Upper lobe of left lung (tissue), 6 donors: ENCODE data around the gene PLXNB3. TPM values are rescaled to one million over a fixed set of nuclear protein-coding genes. Genes with fewer than 3 reads are reported as not detected.

Source experiments
- ATAC-seq, 2 donors: fragments of 200-7000 bp; cut with Tn5 transposase; one replicate each; pipeline ENCODE4 v1.9.1; 2022; ENCODE audit warnings: mild to moderate bottlenecking in 2 of 2, moderate library complexity in 2 of 2; ENCODE audit not compliant: low FRiP score in 2 of 2
- DNase-seq, 2 donors: peaks; one replicate each; pipeline ENCODE4 v3.0.0-alpha.2; 2019 to 2020
- H3K27ac ChIP-seq, 4 donors: fragments of 200-600 bp; sonication (generic); one replicate each; pipeline ENCODE4 v1.5.1; 2016 to 2019
- H3K27me3 ChIP-seq, 4 donors: fragments of 200-600 bp; sonication (generic); one replicate each; pipeline ENCODE4 v1.5.1; 2017 to 2019
- H3K36me3 ChIP-seq, 4 donors: fragments of 200-600 bp; sonication (generic); one replicate each; pipeline ENCODE4 v1.5.1; 2016 to 2019
- H3K4me1 ChIP-seq, 4 donors: fragments of 200-600 bp; sonication (generic); one replicate each; pipeline ENCODE4 v1.5.1; 2018 to 2019
- H3K4me3 ChIP-seq, 4 donors: fragments of 200-600 bp; sonication (generic); one replicate each; pipeline ENCODE4 v1.5.1; 2017 to 2019; ENCODE audit warnings: mild to moderate bottlenecking in 2 of 4, moderate library complexity in 1 of 4
- H3K9me3 ChIP-seq, 4 donors: fragments of 200-600 bp; sonication (generic); one replicate each; pipeline ENCODE4 v1.5.1; 2018 to 2019
- EP300 ChIP-seq, 4 donors: sonication (generic); formaldehyde crosslinking; IDR thresholded peaks; one replicate each; pipeline ENCODE4 v1.5.1; 2017; ENCODE audit warnings: antibody characterized with exemption in 4 of 4, control low read depth in 2 of 4
- POLR2A ChIP-seq, 4 donors: fragments of 450-650 bp; IDR thresholded peaks; one replicate each; pipeline ENCODE4 v1.5.1; 2016 to 2017; ENCODE audit warnings: antibody characterized with exemption in 4 of 4, mild to moderate bottlenecking in 2 of 4
- POLR2AphosphoS5 ChIP-seq, 2 donors: sonication (generic); formaldehyde crosslinking; IDR thresholded peaks; one replicate each; pipeline ENCODE4 v1.5.1; 2017; ENCODE audit warnings: antibody characterized with exemption in 2 of 2
- WGBS, 2 donors: methylation state at CpG; one replicate each; pipeline ENCODE4 v1.1.5; 2017 to 2018; 5-methylcytosine and 5-hydroxymethylcytosine counted together
- total RNA-seq, 6 donors: library from RNA; depleted of rRNA in 4 of 6; stranded (reverse); fragments of >200 nt in 4 of 6; gene quantifications; one replicate each; pipeline versions ENCODE4 v1.1.0 to v1.2.1, GENCODE V29; 2016 to 2021
- TF ChIP-seq, protein P1 (sequence below), 6 experiments: fragments of 450-650 bp in 4 of 6; fragments of 200-600 bp in 2 of 6; sonication (generic) in 2 of 6; IDR thresholded peaks; one replicate each; pipeline ENCODE4 v1.5.1; 2016 to 2019; ENCODE audit warnings: antibody characterized with exemption in 6 of 6
- donor health status: DM: no; HTN: no; CAD: no; lungs with moderate emphysema.
- donor health status: DM: no; HTN: yes; CAD: no; lungs with severe emphysema.

Gene PLXNB3
- total RNA-seq, 6 donors from 2014 or later, result 1.3 to 21.0 (median 2.9) TPM

- Histone ChIP-seq H3K27ac (no peak overlapping the region), H3K4me3 (no peak overlapping the region), H3K36me3 (peaks cover 0 to 4% (median under 1%) of the 10 kb centered on the region in 4 donors), H3K27me3 (peaks cover 0 to 5% (median 0%) of the 10 kb centered on the region in 4 donors), H3K4me1 (no peaks in the 10 kb centered on the region), H3K9me3 (peaks cover 0 to 13% (median 0%) of the 10 kb centered on the region in 4 donors)
- TF ChIP-seq POLR2AphosphoS5 (IDR thresholded peaks at IDR 0.05) (no peak), POLR2A (IDR thresholded peaks at IDR 0.05) (no peak), EP300 (IDR thresholded peaks at IDR 0.05) (no peak)
- TF ChIP-seq, protein P1, sequence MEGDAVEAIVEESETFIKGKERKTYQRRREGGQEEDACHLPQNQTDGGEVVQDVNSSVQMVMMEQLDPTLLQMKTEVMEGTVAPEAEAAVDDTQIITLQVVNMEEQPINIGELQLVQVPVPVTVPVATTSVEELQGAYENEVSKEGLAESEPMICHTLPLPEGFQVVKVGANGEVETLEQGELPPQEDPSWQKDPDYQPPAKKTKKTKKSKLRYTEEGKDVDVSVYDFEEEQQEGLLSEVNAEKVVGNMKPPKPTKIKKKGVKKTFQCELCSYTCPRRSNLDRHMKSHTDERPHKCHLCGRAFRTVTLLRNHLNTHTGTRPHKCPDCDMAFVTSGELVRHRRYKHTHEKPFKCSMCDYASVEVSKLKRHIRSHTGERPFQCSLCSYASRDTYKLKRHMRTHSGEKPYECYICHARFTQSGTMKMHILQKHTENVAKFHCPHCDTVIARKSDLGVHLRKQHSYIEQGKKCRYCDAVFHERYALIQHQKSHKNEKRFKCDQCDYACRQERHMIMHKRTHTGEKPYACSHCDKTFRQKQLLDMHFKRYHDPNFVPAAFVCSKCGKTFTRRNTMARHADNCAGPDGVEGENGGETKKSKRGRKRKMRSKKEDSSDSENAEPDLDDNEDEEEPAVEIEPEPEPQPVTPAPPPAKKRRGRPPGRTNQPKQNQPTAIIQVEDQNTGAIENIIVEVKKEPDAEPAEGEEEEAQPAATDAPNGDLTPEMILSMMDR (IDR thresholded peaks at IDR 0.05), result no peak
- DNase-seq (no peak), ATAC-seq (no peak)
- WGBS, 2 donors, result 93% methylated on average over 34 of the region's 34 CpGs; no CpG with 5 or more reads in 1 of the 2 donors
These were observed 40.1 kb downstream of the PLXNB3 start for GRCh38 chrX:153804100-153804595.

- DNase-seq, result peak in 1 of 2 donors; percentile 44
- Histone ChIP-seq H3K27ac (no peak overlapping the region), H3K4me3 (no peak overlapping the region), H3K36me3 (no peaks in the 10 kb centered on the region), H3K9me3 (peaks cover 0 to 13% (median 0%) of the 10 kb centered on the region in 4 donors), H3K4me1 (no peaks in the 10 kb centered on the region), H3K27me3 (peaks cover 0 to 5% (median 0%) of the 10 kb centered on the region in 4 donors)
- ATAC-seq, result no peak
- WGBS, 2 donors, result 93% methylated on average over 18 of the region's 25 CpGs; no CpG with 5 or more reads in 1 of the 2 donors
- TF ChIP-seq EP300 (IDR thresholded peaks at IDR 0.05) (no peak), POLR2AphosphoS5 (IDR thresholded peaks at IDR 0.05) (no peak), POLR2A (IDR thresholded peaks at IDR 0.05) (no peak)
- TF ChIP-seq, protein P1 (IDR thresholded peaks at IDR 0.05), result no peak
These were observed 40.6 kb downstream of the PLXNB3 start for GRCh38 chrX:153804621-153805020.

- no peak for DNase-seq
- 81 to 96% methylated on average over 4 to 13 of the region's 13 CpGs for whole genome bisulfite sequencing, 2 donors
- Histone ChIP-seq H3K4me1 (no peaks in the 10 kb centered on the region), H3K4me3 (no peak overlapping the region), H3K27ac (no peak overlapping the region), H3K27me3 (peaks cover 0 to 7% (median 0%) of the 10 kb centered on the region in 4 donors), H3K36me3 (no peaks in the 10 kb centered on the region), H3K9me3 (peaks cover 0 to 13% (median 0%) of the 10 kb centered on the region in 4 donors)
- ATAC-seq, result no peak
- no peak for TF ChIP-seq EP300 (IDR thresholded peaks at IDR 0.05)
- TF ChIP-seq, protein P1 (IDR thresholded peaks at IDR 0.05), result no peak
- no peak for TF ChIP-seq POLR2A (IDR thresholded peaks at IDR 0.05)
- TF ChIP-seq POLR2AphosphoS5 (IDR thresholded peaks at IDR 0.05), result no peak
These were observed 41.4 kb downstream of the PLXNB3 start for GRCh38 chrX:153805436-153805835.

GRCh38 chrX:153806999-153807575 lies 43.0 kb downstream of the PLXNB3 start:
- DNase-seq (peak in 1 of 2 donors; percentile 45), ATAC-seq (no peak)
- Histone ChIP-seq H3K27ac (no peak overlapping the region), H3K36me3 (no peaks in the 10 kb centered on the region), H3K27me3 (peaks cover 0 to 7% (median 0%) of the 10 kb centered on the region in 4 donors), H3K4me3 (no peak overlapping the region), H3K4me1 (no peaks in the 10 kb centered on the region), H3K9me3 (peaks cover 0 to 13% (median 0%) of the 10 kb centered on the region in 4 donors)
- 87% methylated on average over 23 of the region's 28 CpGs; no CpG with 5 or more reads in 1 of the 2 donors for WGBS, 2 donors
- TF ChIP-seq EP300 (IDR thresholded peaks at IDR 0.05), result no peak
- TF ChIP-seq, protein P1 (IDR thresholded peaks at IDR 0.05), result no peak
